ENCODE data around the gene KRT37.

GRCh38 chr17:41394254-41394996, 30.0 kb downstream of the KRT37 start:
- no peak for TF ChIP-seq POLR2A (IDR thresholded peaks at IDR 0.05)
- no peak for TF ChIP-seq EP300 (IDR thresholded peaks at IDR 0.05)
